K562 (cell line): ENCODE data around the gene RNF126. TPM values are rescaled to one million over a fixed set of nuclear protein-coding genes. Genes with fewer than 3 reads are reported as not detected.
A peak's percentile ranks its signal among the peaks of the same experiment; 100 is the strongest.

Experiments
- ATF6 ChIP-seq: sonication (generic); formaldehyde crosslinking; IDR thresholded peaks from 2 replicates; pipeline ENCODE4 v1.4.0; 2020; ENCODE audit warnings: mild to moderate bottlenecking, missing genetic modification reagents
- CHD4 ChIP-seq: fragments of 200-600 bp; sonication (generic); IDR thresholded peaks from 3 replicates; pipeline ENCODE4 v1.6.1; 2012; ENCODE audit warnings: low read depth, mild to moderate bottlenecking, mixed read lengths, low read length, inconsistent platforms; ENCODE audit not compliant: insufficient read depth, insufficient replicate concordance, poor library complexity, severe bottlenecking
- E2F3 ChIP-seq: fragments of 250-450 bp; sonication (Bioruptor Pico); IDR thresholded peaks from 2 replicates; pipeline ENCODE4 v1.4.0; 2020; ENCODE audit warnings: mild to moderate bottlenecking
- HOMEZ ChIP-seq: fragments of 250-450 bp; sonication (Bioruptor Pico); IDR thresholded peaks from 2 replicates; pipeline ENCODE4 v1.4.0; 2020; ENCODE audit warnings: mild to moderate bottlenecking, moderate library complexity
- IRF9 ChIP-seq: fragments of 450-650 bp; IDR thresholded peaks from 2 replicates; pipeline ENCODE4 v1.6.1; 2016; ENCODE audit warnings: missing biosample characterization, missing genetic modification characterization
- MEIS2 ChIP-seq: fragments of 450-650 bp; IDR thresholded peaks from 2 replicates; pipeline ENCODE4 v1.6.1; 2014; ENCODE audit warnings: mild to moderate bottlenecking; ENCODE audit not compliant: partially characterized antibody
- NFYB ChIP-seq: IDR thresholded peaks from 2 replicates; pipeline ENCODE4 v1.6.1; 2011; ENCODE audit warnings: mild to moderate bottlenecking, moderate library complexity; ENCODE audit not compliant: insufficient read length; ENCODE audit errors: extremely low read depth
- NONO ChIP-seq, 2 experiments: fragments of 200-400 bp in 1 of 2; fragments of 450-650 bp in 1 of 2; formaldehyde crosslinking in 1 of 2; IDR thresholded peaks; 2 replicates each; pipeline ENCODE4 v1.6.1; 2017; ENCODE audit warnings: low read depth in 2 of 2, mild to moderate bottlenecking in 2 of 2, moderate library complexity in 2 of 2, low read length in 1 of 2
- SP1 ChIP-seq: sonication (generic); formaldehyde crosslinking; IDR thresholded peaks from 2 replicates; pipeline ENCODE4 v1.8.1; 2022; ENCODE audit warnings: mild to moderate bottlenecking, missing genetic modification reagents
- TAF7 ChIP-seq: fragments of 450-650 bp; IDR thresholded peaks from 2 replicates; pipeline ENCODE4 v1.6.1; 2016; ENCODE audit warnings: missing genetic modification characterization, missing compliant biosample characterization
- TEAD1 ChIP-seq, 2 experiments: fragments of 450-650 bp in 1 of 2; sonication (generic) in 1 of 2; formaldehyde crosslinking; IDR thresholded peaks; 2 replicates each; pipeline versions ENCODE4 v1.4.0 to v1.8.0; 2020 to 2022; ENCODE audit warnings: mild to moderate bottlenecking in 2 of 2, missing genetic modification reagents in 1 of 2
- UBTF ChIP-seq, 2 experiments: IDR thresholded peaks; 2 replicates each; pipeline ENCODE4 v1.6.1; 2012; ENCODE audit warnings: improper control_type of control experiment in 2 of 2, low read depth in 2 of 2, low read length in 2 of 2, borderline replicate concordance in 1 of 2
- ZFP91 ChIP-seq: sonication (generic); formaldehyde crosslinking; IDR thresholded peaks from 2 replicates; pipeline ENCODE4 v1.8.0; 2022; ENCODE audit warnings: mild to moderate bottlenecking, missing genetic modification reagents
- ZNF197 ChIP-seq: fragments of 200-800 bp; sonication (Bioruptor generic); IDR thresholded peaks from 2 replicates; pipeline ENCODE4 v1.6.1; 2016; ENCODE audit warnings: low read depth, missing genetic modification characterization, missing compliant biosample characterization
- ZNF239 ChIP-seq: fragments of 250-450 bp; sonication (Bioruptor Pico); IDR thresholded peaks from 2 replicates; pipeline ENCODE4 v1.4.0; 2020; ENCODE audit warnings: mild to moderate bottlenecking
- ZNF436 ChIP-seq: fragments of 250-450, 450-650 bp; sonication (Bioruptor Pico); formaldehyde crosslinking; IDR thresholded peaks from 2 replicates; pipeline ENCODE4 v1.7.0; 2020; ENCODE audit warnings: mild to moderate bottlenecking
- ZNF584 ChIP-seq: fragments of 200-800 bp; sonication (Bioruptor generic); IDR thresholded peaks from 2 replicates; pipeline ENCODE4 v1.6.1; 2016; ENCODE audit warnings: low read depth, mild to moderate bottlenecking, missing genetic modification characterization, missing compliant biosample characterization
- ZNF766 ChIP-seq: fragments of 200-800 bp; sonication (Bioruptor generic); conservative IDR thresholded peaks from 2 replicates; pipeline ENCODE4 v1.6.1; 2016; ENCODE audit warnings: missing genetic modification characterization, missing compliant biosample characterization
- polyA plus RNA-seq, 8 experiments: library from polyadenylated mRNA; depleted of rRNA in 4 of 8; stranded (reverse) in 5 of 8; unstranded in 3 of 8; fragments of >200 nt; fragmentation: Nextera tagmentation in 2 of 8; fragmentation: Illumina TruSeq in 1 of 8; extraction: Ambion mirVana in 2 of 8; extraction: Trizol in 1 of 8; gene quantifications; 2 replicates each; pipeline versions ENCODE4 v1.2.1 to v1.2.3, GENCODE V29; 2011 to 2014; ENCODE audit warnings: inconsistent platforms in 1 of 8, missing spikeins in 1 of 8
- total RNA-seq, 7 experiments: library from RNA; depleted of rRNA in 6 of 7; stranded (reverse); fragments of >200 nt in 6 of 7; fragmentation: Illumina TruSeq in 2 of 7; extraction: Trizol in 2 of 7; gene quantifications; 2 replicates each; pipeline versions ENCODE4 v1.2.1 to v1.2.3, GENCODE V29; 2011 to 2021; ENCODE audit warnings: low replicate concordance in 1 of 7

RNF126 gene
- total and polyA plus RNA-seq, 9 of the 15 experiments (the other 6 are each of a cell fraction or from before 2014, with no cell fraction given): 0.27 to 101 (median 12.3) TPM

GRCh38 chr19:633068-633785 lies 29.8 kb downstream of the RNF126 start, which contains the start of gene POLRMT (continued):
- TF ChIP-seq ZNF436 (CRISPR knock-in tag): no peak
- TF ChIP-seq ZNF766 (CRISPR knock-in tag): peak; percentile 71
- TF ChIP-seq NONO (IDR thresholded peaks at IDR 0.05; ENCODE audit: low read depth in 2 of 2, low read length in 1 of 2): 0 out of 4 replicates have a peak, but pooled peaks of 1 of the 2 experiments have one; percentile 23
- TF ChIP-seq MEIS2: peak; percentile 74
- no peak for TF ChIP-seq ZNF239 (CRISPR knock-in tag)
- TF ChIP-seq E2F3 (CRISPR knock-in tag): no peak
- no peak for TF ChIP-seq UBTF (IDR thresholded peaks at IDR 0.05; ENCODE audit: borderline replicate concordance in 1 of 2, low read depth in 2 of 2, low read length in 2 of 2)
- TF ChIP-seq ZFP91: 0 out of 2 replicates have a peak, but pooled peaks have one; percentile 39
- TF ChIP-seq SP1: no peak
- TF ChIP-seq TEAD1 (CRISPR knock-in tag; IDR thresholded peaks at IDR 0.05): no peak
- no peak for TF ChIP-seq IRF9 (tag)
- TF ChIP-seq CHD4: no peak
- TF ChIP-seq TAF7: no peak
- no peak for TF ChIP-seq HOMEZ (CRISPR knock-in tag)
- TF ChIP-seq ATF6: no peak
- peak; percentile 81 for TF ChIP-seq NFYB
- TF ChIP-seq ZNF197 (CRISPR knock-in tag): 0 out of 2 replicates have a peak, but pooled peaks have one; percentile 46
- no peak for TF ChIP-seq ZNF584 (CRISPR knock-in tag)
